T-helper 2 cell treated with Interferon-gamma antibody and Interleukin-4, amounts not matched to agents 100 ng/mL and 5 ng/mL, for 36 hours (primary cell): ENCODE results near the gene TCERG1L. TPM values are rescaled to one million over a fixed set of nuclear protein-coding genes. Genes with fewer than 3 reads are reported as not detected.

Experiments
- intact Hi-C: fragments of 100-400 bp; cut with micrococcal nuclease; formaldehyde crosslinking; loops from one replicate; pipeline ENCODE4 v1.15.1; 2023
- total RNA-seq: library from RNA; stranded (reverse); gene quantifications from 2 replicates; pipeline ENCODE4 v1.2.3, GENCODE V29; 2022

The TCERG1L gene
- total RNA-seq, 1 donor from 2014 or later, result not detected

DNA sequence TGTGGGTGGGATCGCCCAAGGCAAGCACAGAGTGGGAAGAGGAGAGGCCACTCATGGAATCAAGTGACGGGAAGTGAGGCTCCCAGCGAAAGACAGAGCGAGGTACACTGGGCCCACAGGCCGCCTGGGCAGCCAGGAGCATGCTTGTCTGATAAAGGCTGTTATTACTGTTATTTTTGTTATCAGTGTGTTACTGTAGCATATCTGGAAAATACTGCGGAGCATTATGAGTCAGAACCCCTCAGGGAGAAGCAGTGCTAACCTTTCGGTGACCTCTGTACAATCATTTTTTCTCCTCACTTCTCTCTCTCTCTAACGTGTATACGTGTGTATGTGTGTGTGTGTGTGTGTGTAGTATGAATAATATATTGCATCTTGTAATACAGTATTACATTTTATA, 3.8 kb upstream of the TCERG1L start:
- intact Hi-C loops, result no loop called here

DNA sequence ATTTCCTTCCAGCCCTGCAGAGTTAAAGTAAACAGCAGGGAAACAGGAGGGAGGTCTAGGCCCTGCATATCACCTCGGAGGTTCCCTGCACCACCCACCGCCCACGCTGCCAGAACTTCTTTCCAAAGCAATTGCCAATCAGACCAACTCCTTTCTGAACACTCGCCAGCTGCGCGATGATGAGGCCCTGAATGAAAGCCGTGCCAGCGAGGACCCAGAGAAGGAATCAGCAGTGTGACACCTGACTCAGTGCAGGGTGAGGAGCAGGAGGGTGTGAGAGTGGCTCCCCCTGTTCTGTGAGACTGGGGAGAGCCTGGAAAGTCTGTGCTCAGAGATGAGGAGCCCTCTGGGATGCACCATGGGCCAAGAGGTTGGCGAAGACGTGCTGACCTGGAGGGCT, 3.3 kb upstream of the TCERG1L start:
- intact Hi-C loops, result no loop called here

DNA sequence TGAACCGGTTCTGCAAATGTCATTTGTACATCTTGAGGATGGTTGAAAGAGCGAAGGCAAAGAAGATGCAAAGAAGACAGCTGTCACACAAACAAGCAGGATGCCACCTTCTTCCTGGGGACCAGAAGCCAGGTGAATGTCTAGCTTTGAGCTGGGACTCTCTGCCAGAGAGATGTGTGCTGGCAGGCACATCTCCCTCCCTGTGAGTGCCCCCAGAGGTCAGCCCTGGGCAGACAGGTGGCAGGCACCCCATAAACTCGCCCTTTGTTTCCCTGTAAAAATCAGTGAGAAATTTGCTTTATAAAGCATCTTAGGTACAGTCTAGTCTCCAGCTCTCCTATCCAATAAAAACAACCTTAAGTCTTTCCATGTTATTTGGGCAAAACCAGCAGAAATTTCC, 2.6 kb upstream of the TCERG1L start:
- intact Hi-C loops, result no loop called here

DNA sequence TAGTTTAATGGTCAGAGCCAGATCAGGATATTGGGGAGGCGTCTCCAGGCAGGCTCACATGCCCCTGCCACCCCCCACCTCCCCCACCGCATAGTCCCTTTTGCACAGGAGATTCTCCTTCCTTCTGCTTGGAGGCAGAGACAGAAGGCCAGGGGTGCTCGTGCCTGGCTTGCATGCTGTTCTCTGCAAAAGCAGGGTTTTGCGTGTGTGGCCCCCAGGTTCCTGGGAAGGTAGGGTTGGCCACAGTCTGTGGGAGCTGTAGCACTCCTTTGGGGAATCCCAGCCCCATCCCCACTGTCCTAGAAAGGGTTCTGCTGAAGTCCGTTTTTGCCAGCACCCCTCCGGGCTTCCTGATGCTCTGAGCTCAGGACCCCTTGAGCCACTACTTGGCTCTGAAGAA, 1.9 kb upstream of the TCERG1L start:
- intact Hi-C loops, result no loop called here

DNA sequence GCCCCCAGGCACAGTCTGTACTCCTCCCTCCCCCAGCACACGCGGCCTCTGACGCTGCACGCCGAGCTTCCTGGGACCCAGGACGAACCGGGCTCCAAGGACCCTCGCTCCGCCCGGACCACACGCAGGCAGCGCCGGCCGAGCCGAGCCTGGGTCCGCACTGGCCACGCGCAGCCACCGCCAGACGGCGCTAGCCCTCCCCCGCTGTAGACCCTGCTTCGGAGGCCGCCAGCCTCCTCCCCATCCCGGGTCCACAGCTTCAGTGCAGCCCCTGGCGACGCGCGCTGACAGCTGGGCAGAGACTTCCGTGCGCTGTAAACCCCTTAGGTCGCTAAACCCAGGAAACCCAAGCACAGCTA, 936 bp upstream of the TCERG1L start:
- intact Hi-C loops, result no loop called here

DNA sequence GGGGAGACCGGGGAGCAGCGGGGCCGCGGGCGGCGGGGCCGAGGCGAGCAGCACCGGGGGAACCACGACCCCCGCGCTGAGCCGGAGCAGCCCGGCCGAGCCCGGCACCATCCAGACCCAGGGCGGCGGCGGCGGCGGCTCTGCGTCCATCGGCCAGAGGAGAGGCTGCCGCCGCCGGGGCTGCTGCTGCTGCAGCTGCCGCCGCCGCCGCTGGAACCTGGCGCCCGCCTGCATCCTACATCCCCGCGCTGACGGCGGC, 190 bp downstream of the TCERG1L start:
- intact Hi-C loops, result no loop called here

DNA sequence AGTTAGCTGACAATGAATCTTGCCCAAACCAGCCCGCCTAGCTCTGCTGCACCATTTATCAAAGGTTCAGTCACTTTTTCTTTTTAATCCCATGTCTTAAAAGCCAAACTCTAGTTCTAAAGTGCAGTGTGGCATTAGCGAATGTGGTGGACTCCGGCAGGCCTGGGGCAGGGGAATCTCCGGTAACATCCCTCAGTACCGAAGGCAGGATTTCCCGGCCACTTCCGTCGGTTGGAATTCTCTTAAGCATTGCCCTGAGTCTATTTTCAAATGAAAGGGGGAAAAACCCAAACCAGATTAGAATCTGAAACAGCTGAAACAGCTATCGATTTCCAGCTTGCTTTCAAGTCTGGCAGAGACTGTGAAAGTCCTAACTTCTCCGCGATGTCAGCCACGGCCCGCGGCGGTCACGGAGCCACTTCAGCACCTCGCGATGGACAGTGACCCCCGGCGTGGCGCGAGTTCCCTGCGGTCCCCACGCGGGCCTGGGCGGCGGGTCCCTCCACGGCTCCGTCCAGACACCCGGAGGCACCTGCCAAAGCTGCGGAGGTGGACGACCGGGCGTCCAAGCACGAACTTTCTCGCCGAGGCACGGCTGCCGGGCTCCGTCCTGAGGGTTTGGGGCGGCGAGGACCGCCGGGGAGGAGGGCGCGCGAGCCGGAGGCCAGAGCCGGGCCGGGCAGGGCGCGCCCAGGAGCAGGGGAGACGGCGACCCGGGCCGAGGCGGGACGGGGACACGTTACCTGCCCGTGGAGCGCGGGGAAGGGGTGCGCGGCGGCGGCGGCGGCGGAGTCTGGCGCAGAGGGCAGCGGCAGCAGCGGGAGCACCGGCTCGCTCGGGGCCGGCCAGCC, 745 bp downstream of the TCERG1L start:
- intact Hi-C loops, result no loop called here

DNA sequence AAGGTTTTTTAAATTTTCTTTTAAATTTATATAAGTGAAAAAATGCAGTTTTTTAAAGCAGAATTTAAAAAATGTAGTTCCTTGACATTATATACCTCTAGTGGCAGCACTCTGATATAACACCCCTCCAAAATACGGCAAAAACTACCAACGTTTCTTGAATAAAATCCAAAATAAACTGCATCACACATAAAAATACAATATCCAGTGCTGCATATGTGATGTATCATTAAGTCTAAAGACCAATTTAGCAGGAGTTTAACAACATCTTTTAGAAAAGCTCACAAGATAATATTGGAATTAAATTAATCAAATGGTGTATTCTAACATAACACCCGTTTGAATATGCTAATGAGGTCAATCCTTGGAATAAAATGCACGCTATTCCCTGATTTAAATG, 1.4 kb downstream of the TCERG1L start:
- intact Hi-C loops, result no loop called here

DNA sequence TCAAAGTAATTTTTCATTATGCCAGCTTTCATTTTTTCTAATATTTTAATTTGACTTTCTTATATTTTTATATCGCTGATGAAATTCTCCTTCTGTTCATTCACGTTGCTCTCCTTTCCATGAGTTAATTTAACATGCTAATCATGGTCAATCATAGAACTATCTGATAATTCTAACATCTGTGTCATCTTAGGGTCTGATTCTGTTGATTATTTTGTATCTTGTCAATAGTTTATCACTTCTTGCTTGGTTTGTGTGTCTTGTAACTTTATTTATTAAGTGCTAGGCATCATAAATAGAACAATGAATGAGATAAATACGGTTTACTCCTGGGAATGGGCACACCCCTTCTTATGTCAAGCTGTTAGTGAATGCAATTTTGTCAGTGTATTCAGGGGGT, 11.0 kb downstream of the TCERG1L start:
- intact Hi-C loops, result no loop called here

DNA sequence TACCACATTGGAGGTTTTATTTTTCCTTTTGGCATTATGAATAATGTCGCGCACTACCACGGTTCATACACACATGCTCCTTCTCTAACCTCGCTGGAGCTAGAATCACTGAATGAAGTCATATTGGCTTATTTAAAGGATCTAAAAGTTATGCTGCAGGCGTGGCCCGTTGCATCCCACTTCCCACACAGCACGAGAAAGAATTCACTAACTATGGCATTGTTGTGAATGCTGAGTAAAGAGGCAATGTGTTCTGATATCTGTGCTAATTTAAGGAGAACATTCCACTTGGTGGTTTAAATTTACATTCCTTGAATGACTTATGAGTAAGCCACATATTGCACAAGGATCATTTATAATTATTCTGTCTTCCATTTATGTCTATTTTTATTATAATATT, 20.7 kb downstream of the TCERG1L start:
- intact Hi-C loops, result no loop called here

DNA sequence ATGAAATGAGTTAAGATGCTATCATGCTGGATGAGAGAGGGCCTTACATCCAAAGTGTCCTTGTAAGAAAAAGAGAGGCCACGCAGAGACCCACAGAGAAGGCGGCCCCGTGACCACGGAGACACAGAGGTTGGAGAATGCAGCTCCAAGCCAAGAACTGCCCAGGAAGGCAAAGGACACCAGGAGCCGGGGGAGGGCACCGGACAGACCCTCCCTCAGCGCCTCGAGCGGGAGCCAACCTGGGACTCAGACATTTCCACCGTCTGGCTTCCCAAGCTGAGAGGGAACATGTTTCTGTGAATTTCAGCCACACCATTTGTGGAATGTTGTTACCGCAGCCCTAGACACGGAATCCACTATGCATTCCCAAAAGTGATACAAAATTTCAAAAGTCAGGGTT, 22.9 kb downstream of the TCERG1L start:
- intact Hi-C loops, result no loop called here

DNA sequence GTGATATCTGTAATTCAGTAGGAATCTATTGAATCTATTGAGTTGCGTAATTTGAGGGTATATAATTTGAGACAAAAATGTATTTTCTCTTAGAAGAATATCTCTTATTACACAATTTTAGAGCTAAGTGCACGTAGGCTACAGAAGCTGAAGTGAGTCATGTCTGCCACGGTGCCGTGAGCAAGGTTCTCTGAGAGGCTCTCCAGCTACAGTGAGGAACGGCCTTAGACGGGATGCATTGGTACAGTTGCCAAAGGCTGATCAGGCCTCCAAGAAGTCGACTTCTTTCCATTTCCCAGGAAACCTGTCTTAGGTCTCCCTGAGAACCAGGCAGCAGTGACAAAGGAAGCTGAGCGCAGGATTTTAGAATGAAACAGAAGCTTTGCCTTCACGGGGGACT, 28.6 kb downstream of the TCERG1L start:
- intact Hi-C loops, result no loop called here

DNA sequence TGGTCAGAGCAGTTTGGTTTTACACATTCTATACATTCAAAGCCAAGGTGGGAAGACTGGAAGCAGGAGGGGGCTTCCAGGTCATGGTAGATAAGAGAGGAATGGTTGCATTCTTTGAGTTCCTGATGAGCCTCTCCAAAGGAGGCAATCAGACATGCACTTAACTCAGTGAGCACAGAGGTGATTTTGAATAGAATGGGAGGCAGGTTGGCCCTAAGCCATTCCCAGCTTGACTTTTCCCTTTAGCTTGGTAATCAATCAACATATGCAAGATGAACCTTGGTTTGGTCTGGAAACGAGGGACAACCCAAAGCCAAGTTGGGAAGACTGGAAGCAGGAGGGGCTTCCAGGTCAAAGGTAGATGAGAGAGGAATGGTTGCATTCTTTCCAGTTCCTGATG, 31.4 kb downstream of the TCERG1L start:
- intact Hi-C loops, result no loop called here

DNA sequence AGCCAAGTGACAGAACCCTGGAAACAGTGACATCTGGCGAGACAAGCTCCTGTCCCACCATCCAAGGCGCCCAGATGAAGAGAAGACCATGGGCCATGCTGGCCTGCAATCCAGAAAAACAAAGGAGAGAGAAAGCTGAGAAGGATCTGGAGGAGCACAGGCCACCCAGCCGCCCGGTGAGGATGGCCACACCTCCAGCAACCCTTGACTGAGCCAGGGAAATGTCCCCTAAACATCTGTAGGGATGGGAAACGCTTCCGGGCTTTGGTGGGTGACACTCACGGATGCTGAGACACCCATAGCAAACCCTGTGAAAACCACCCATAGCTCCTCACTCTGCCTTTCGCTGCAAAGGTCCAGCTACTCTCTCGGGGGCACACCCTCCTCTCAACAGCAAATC, 32.0 kb downstream of the TCERG1L start:
- intact Hi-C loops, result no loop called here

DNA sequence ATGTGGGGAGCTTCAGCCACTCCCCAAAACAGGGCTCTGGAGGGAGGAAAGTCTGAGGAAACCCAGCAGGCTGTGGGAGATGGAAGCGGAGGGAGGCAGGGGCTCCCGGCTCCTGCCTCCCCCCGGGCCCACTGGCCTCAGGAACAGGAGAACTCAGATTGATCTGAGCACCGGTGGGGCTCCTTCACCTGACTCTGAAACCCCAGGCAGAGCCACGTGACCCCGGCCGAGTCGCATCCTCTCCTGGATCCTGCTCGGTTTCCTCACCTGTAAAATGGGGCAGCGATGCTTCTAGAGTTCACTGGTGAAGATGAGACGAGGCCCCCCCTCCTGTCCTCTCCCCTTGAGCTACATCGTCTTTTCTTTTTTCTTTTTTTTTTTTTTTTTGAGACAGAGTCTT, 33.6 kb downstream of the TCERG1L start:
- intact Hi-C loops, result no loop called here

DNA sequence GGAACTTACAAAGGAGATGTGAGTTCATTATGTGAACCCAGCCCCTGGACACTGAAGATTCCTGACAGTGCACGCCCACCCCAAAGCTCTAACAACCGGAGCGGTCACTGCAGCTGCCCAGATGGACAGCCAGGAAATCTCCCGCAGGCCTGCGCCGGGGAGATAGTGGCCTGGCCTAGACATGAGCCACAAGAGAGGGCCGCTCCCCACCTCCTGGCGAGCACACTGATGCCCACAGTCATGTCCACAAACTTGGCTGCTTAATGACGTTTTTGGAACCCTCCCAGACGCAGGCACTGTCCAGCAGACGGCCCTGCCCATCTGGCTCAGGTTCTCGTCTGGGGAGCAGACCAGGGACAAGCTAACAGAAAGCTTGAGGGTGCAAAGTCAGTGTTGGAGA, 34.2 kb downstream of the TCERG1L start:
- intact Hi-C loops, result no loop called here

DNA sequence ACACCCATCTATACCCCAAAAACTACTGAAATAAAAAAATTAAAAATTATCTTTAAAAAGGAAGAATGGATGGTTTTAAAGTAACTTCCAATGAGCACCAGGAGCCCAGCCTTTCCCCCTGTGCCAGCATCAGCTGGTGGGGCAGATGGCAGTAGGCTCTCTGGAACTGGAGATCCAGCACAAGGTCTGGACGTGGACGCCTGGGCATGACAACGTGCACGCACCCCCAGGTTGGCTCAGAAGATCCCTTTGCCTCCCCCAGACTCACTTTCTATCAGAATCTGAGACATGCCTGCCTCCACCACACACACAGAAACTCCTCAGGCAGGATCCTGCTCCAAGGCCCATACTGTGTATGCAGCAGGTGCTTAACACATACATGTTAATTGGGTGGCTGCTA, 35.8 kb downstream of the TCERG1L start:
- intact Hi-C loops, result no loop called here

DNA sequence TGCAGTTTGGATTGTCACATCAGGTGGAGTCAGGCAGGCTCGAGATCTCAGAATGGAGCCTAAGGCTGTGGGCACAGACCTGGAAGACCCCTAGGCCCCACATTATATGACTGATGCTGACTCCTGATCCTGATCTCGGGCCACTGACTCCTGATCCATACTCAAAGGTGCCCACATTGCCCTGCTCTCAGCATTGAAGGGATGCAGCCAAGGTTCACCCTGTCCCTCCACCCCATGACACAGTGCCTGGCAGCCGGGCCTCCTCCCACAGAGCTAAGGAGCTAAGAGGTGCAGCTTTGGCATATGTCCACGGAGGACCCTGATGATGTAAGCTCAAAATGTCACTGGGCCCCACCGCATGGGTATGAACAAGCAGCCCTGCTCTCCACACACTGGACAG, 36.6 kb downstream of the TCERG1L start:
- intact Hi-C loops, result no loop called here

DNA sequence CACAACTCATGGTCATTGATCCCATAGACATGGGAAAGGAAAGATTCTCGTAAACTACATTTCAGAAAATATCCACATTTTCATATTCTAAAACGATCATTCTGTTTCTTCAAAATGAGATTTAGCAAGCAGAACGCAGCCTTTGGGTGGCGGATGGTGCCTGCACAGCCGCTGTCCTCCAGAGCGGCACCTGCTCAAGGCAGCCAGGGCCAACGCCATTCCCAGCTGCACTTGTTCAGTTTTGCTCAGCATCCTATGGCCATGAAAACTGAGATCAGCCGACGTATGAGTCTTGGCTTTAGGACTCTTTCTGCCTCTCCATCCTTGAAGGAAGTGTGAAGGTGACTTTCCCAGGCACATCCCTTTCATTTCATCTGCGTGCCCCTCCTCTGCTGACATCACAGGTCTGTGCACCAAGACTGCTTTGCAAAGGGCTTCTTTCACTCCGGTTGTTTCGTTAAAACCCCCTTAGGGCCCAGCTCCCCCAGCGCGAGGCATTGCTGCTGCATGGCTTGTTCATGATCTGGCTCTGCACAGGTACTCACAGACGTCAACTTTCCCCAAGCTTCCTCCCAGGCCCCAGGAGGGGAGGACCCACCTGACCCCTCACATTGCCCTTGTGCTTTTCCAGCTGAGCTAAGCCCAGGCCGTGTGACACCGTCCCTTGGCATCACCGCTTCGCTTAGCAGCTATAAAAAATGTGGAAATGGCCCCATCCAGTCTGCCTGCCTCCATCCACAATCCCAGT, 37.2 kb downstream of the TCERG1L start:
- intact Hi-C loops, result no loop called here

DNA sequence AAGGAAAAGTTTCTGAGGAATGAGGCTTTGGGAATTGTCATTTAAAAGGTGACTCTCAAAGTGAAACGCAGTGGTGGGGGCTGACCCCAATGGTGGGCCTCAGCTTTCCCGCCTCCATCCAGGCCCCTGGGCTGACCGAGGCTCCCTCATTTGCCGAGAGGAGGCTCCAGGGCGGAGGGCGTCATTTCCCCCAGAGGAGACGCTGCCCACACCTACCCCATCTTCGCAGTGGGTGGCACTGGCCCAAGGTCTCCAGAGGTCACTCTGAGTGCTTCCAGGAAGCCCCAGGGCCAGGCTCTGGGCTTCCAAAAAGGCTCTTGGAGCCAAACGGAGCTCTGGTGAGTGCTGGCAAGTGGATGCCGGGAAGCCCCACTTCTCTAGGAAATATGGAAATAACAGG, 38.0 kb downstream of the TCERG1L start:
- intact Hi-C loops, result no loop called here

DNA sequence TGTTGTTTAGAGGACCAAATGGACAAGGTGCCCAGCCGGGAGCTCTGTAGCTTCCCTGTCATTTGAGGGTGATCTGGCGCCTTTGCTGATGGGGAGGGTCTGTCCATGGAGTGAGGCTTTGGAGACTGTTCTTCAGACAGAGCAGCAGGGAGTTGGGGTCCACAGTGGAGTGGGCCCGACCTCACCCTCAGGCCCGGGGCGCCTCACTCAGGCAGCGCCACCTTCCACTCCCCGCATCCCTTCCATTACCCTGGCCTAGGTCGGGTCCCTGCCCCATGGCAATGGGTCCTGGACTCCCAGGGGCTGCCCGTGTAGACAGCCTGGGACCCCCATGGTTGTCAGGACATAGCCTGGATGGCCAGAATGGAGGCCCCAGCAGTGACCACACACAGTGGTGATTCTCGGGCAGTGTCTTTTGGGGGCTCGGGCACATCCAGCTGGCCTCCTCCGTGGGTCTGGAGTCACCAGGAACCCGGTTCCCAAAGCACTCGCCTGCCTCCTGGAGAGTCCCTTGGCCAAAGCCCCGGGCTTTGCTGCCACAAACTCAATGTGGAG, 38.5 kb downstream of the TCERG1L start:
- intact Hi-C loops, result no loop called here

DNA sequence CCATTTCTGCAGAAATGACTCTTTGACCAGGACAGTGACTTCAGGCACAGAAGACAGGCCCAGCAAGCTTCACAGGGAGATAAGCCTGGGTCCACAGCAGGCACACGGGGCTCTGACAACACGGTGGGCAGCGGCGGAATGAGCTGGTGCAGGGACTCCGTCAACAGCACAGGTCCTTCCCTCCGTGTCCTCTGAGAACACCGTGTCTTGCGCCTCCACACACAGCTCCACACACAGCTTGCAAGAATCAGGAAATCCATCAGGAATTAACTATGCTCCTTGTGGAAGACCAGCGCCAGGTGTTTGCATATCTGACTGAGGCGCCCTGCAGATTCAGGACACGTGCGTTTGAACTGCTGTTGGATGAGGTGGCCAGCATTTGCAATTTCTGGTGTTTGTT, 39.6 kb downstream of the TCERG1L start:
- intact Hi-C loops, result no loop called here
